22Rv1 (cell line): Measurements from ENCODE around the gene CDC42EP4.

Source experiments
- H3K27ac ChIP-seq: fragments of 450-650 bp; 2 replicates; pipeline ENCODE4 v1.5.1; 2017
- CTCF ChIP-seq: fragments of 450-650 bp; IDR thresholded peaks from 2 replicates; pipeline ENCODE4 v1.5.1; 2017; ENCODE audit warnings: mild to moderate bottlenecking
- ZFX ChIP-seq: fragments of 450-650 bp; IDR thresholded peaks from 2 replicates; pipeline ENCODE4 v1.6.1; 2017; ENCODE audit warnings: antibody characterized with exemption, borderline replicate concordance

The CDC42EP4 gene

DNA sequence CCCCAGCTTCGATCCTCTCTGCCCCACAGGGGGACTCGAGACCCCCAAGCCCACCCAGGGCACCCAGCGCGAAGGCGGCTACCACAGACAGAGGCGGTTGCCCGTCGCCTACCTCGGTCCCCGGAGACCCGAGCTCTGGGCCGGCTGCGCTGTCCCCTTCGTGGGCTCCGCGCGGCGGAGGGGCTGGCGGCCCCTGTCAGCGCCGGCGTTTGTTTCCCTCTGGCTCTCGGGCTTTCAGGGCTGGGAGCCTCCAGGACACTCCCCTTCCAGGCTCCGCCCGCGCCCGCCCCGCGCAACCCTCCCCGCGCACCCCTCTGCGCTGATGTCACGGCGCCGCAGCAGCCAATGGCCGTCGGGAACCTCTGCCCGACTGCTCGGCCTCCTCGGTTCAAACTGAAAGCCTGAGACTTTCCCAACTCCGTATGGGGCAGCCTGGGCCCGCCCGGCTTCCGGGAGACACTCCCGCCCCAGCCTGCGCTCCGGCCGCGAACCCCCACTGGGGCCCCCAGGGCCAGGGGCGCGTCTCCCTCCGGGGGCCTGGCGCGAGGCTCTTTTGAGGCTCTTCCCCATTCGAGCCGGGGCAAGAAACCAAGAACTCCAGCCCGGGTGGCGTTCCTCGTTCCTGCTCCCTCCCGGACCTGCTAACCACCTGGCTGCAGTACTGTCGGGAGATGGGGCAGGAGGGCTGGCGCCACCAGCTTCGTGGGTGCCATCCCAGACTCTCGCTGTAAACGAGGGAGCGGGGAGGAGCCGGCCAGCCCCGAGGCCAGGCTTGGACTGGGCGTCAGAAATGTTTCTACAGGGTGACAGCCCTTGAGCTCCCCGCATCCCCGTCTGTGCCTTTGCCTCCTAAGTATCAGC lies at the start of gene CDC42EP4:
CDC42EP4 (minus strand) TSS at position 221 of the 861 bp plus-strand sequence. CDS start 25,501 bp downstream, outside the sequence.
- H3K27ac ChIP-seq, result peak within 1 kb of the TSS; percentile 67
- TF ChIP-seq ZFX, result no peak
- no peak for TF ChIP-seq CTCF

DNA sequence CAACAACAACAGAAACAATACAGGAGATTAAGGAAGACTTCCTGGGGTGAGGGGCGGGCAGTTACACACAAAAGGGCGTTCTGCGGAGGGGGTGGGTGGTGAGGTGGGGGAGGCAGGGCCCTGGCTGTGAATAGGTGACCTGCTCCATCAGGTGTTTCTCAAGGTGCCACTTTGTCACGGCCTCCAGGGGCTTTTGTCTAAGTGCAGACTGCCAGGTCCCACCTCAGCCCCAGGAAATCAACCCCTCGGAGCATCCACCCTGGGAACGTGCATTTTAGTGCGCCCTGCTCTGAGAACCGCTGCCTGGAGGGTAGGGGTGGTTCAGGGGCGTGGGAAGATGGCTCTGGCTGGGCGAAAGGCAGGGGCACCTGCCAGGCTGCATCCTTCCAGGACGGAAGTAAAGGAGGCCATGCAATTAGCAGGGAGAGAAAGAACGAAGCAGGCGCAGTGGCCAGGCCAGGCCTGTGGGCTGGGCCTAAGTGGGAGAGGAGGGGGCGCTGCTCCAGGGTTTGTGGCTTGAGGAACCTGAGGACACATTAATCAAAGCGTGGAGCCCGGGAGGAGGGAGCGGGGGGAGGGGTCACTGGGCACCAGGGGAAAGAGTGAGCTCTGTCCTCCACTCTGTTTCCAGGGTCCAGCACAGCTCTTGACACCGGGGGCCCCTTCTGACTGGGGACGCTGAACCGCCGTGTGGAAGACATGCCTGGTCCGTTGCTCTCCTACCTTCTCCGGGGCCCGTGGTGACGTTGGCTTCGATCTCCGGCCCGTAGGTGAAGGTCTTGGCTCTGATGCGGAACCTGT lies 49.4 kb upstream of the CDC42EP4 start:
- no peak overlapping the region for H3K27ac ChIP-seq
- no peak for TF ChIP-seq CTCF
- no peak for TF ChIP-seq ZFX

DNA sequence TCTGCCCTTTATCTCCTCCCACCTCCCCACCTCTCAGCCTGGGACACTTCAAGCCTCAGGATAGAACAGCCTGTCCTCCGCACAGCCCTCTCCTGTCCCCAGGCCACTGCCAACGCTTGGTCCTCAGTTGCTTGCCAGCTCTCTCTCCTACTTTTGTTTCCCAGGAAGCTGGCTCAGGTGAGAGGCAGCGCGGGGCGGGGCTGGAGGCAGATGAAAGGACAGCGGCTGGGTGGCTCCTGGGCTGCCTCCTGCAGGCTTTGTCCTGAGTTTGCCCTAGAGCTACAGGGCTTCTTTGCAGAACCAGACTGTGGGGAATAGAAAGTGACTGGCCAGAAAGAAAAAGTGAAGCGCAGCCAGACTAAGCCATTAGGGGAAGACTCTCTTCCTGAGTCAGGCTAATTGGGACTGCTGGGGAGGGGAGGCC lies 48.2 kb upstream of the CDC42EP4 start:
- no peak for TF ChIP-seq ZFX
- peak; percentile 45 for TF ChIP-seq CTCF
- no peak overlapping the region for H3K27ac ChIP-seq

DNA sequence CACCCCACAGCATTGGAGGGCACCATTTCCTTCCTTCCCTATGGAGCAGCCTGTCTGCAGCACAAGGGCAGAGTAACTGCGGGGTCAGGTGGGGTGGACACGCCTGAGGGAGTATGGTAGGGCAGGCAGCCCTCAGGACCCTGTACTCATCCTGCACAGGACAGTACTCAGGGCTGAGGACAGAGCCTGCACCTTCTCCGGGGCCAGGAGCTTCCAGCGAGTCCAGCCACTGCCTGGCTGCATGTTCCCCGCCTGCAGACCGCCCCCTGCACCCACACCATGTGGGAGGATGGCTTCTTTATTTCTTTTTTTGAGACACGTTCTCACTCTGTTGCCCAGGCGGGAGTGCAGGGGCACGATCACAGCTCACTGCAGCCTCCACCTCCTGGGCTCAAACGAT lies 47.6 kb upstream of the CDC42EP4 start:
- H3K27ac ChIP-seq, result no peak overlapping the region
- no peak for TF ChIP-seq CTCF
- no peak for TF ChIP-seq ZFX

GRCh38 chr17:73358668-73359067 lies 46.9 kb upstream of the CDC42EP4 start:
- TF ChIP-seq ZFX, result no peak
- no peak for TF ChIP-seq CTCF

DNA sequence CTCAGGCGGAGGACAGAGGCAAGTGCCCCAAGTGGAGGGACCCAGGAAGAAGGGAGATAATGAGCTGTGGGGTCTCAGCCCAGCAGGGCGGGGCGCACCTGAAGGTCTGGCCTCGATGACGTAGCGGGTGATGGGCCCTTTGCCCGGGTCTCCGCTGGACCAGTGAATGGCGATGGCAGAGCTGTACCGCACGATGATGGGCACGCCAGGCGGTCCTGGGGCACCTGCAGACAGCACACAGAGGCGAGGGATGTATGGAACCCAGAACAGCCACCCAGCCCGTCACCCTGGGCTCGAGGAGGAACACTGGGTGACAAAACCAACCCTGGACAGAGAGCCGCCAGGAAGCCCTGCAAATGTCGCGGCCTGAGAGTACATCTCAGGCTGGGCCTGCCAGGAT lies 46.2 kb upstream of the CDC42EP4 start:
- no peak overlapping the region for H3K27ac ChIP-seq
- no peak for TF ChIP-seq CTCF
- no peak for TF ChIP-seq ZFX

More at GRCh38 chr17:73358668-73359067, 46.9 kb upstream of the CDC42EP4 start:
- H3K27ac ChIP-seq, result no peak overlapping the region
